ENCODE results near the gene KRTAP9-3. TPM values are rescaled to one million over a fixed set of nuclear protein-coding genes. Genes with fewer than 3 reads are reported as not detected.
"Not testable (repeated sequence)": the region's sequence is repeated elsewhere in the genome, so short reads cannot be mapped to it uniquely, and the experiment has no call there.

KRTAP9-3 gene
- polyA plus RNA-seq, 1 donor from 2014 or later = not detected

GRCh38 chr17:41254861-41255260 lies 22.6 kb downstream of the KRTAP9-3 start:
- H3K27me3 ChIP-seq (ENCODE audit: insufficient read depth, low read depth, low read length) = no peaks in the 10 kb centered on the region

GRCh38 chr17:41255381-41256290 lies 23.4 kb downstream of the KRTAP9-3 start, which contains the start of gene KRTAP9-9:
KRTAP9-9 (plus strand) TSS chr17:41255384.
- H3K9me2 ChIP-seq (ENCODE audit: insufficient read depth, low read length); H3K9me3 ChIP-seq (ENCODE audit: low read length); H3K79me2 ChIP-seq (replicated peaks; ENCODE audit: insufficient read depth, low read length); H3K4me3 ChIP-seq (ENCODE audit: low read length); H4K20me1 ChIP-seq (ENCODE audit: insufficient read depth); H3K4me2 ChIP-seq (ENCODE audit: low read length); H3K36me3 ChIP-seq (ENCODE audit: insufficient read depth, low read length); H3F3A ChIP-seq (ENCODE audit: insufficient read depth, low read length, poor library complexity, severe bottlenecking); H2AFZ ChIP-seq (ENCODE audit: low read depth, low read length); H3K27ac ChIP-seq (ENCODE audit: low read length); H3K9ac ChIP-seq (ENCODE audit: low read length); H3K27me3 ChIP-seq (ENCODE audit: insufficient read depth, low read depth, low read length): not testable (repeated sequence)

More at GRCh38 chr17:41254861-41255260, 22.6 kb downstream of the KRTAP9-3 start:
- H3K9me2 ChIP-seq (ENCODE audit: insufficient read depth, low read length) = no peaks in the 10 kb centered on the region
- no peak overlapping the region for H3K27ac ChIP-seq (ENCODE audit: low read length)
- H3K79me2 ChIP-seq (replicated peaks; ENCODE audit: insufficient read depth, low read length) = no peaks in the 10 kb centered on the region
- no peaks in the 10 kb centered on the region for H3K36me3 ChIP-seq (ENCODE audit: insufficient read depth, low read length)
- H3F3A ChIP-seq (ENCODE audit: insufficient read depth, low read length, poor library complexity, severe bottlenecking) = no peaks in the 10 kb centered on the region
- TF ChIP-seq TAF1 (IDR thresholded peaks at IDR 0.05; ENCODE audit: low read depth) (no peak), POLR2AphosphoS5 (IDR thresholded peaks at IDR 0.05) (no peak), CTCF (IDR thresholded peaks at IDR 0.05; ENCODE audit: poor library complexity, severe bottlenecking) (no peak), REST (IDR thresholded peaks at IDR 0.05; ENCODE audit: borderline replicate concordance) (no peak), EP300 (conservative IDR thresholded peaks at IDR 0.05; ENCODE audit: poor library complexity, severe bottlenecking) (no peak), MXI1 (conservative IDR thresholded peaks at IDR 0.05; ENCODE audit: poor library complexity, severe bottlenecking) (no peak), SMC3 (conservative IDR thresholded peaks at IDR 0.05; ENCODE audit: poor library complexity) (no peak)
- no peak overlapping the region for H3K4me3 ChIP-seq (ENCODE audit: low read length)
- H3K9me3 ChIP-seq (ENCODE audit: low read length) = no peaks in the 10 kb centered on the region
- no peak overlapping the region for H3K9ac ChIP-seq (ENCODE audit: low read length)
- H3K4me2 ChIP-seq (ENCODE audit: low read length) = no peak overlapping the region
- H2AFZ ChIP-seq (ENCODE audit: low read depth, low read length) = no peak overlapping the region
- H4K20me1 ChIP-seq (ENCODE audit: insufficient read depth) = no peaks in the 10 kb centered on the region

GRCh38 chr17:41256291-41256685 lies 24.0 kb downstream of the KRTAP9-3 start:
- no peak overlapping the region for H3K4me3 ChIP-seq (ENCODE audit: low read length)

More at GRCh38 chr17:41256291-41256685, 24.0 kb downstream of the KRTAP9-3 start:
- no peaks in the 10 kb centered on the region for H3K9me2 ChIP-seq (ENCODE audit: insufficient read depth, low read length)
- H3K9me3 ChIP-seq (ENCODE audit: low read length) = no peaks in the 10 kb centered on the region
- H4K20me1 ChIP-seq (ENCODE audit: insufficient read depth) = no peaks in the 10 kb centered on the region
- H3K4me2 ChIP-seq (ENCODE audit: low read length) = no peak overlapping the region
- no peaks in the 10 kb centered on the region for H3K36me3 ChIP-seq (ENCODE audit: insufficient read depth, low read length)
- no peaks in the 10 kb centered on the region for H3F3A ChIP-seq (ENCODE audit: insufficient read depth, low read length, poor library complexity, severe bottlenecking)
- no peak overlapping the region for H3K27ac ChIP-seq (ENCODE audit: low read length)
- no peaks in the 10 kb centered on the region for H3K79me2 ChIP-seq (replicated peaks; ENCODE audit: insufficient read depth, low read length)
- no peaks in the 10 kb centered on the region for H3K27me3 ChIP-seq (ENCODE audit: insufficient read depth, low read depth, low read length)
- TF ChIP-seq TAF1 (IDR thresholded peaks at IDR 0.05; ENCODE audit: low read depth) = no peak
- no peak overlapping the region for H3K9ac ChIP-seq (ENCODE audit: low read length)
- H2AFZ ChIP-seq (ENCODE audit: low read depth, low read length) = no peak overlapping the region

All from neural cell (in vitro differentiated cells).